Astrocyte (in vitro differentiated cells and primary cell): ENCODE measurements around the gene ZBTB16. TPM values are rescaled to one million over a fixed set of nuclear protein-coding genes. Genes with fewer than 3 reads are reported as not detected.

Experiments used
- DNase-seq: peaks from one replicate; pipeline ENCODE4 v3.0.0-alpha.2; 2010; ENCODE audit warnings: low read depth
- FAIRE-seq: peaks from 2 replicates; lab custom pipeline; 2011; peaks lifted over from hg19 to GRCh38; lab: Jason Lieb, UNC
- H2AFZ ChIP-seq: 2 replicates; pipeline ENCODE4 v1.6.0; 2012; ENCODE audit warnings: low read depth, low read length, inconsistent platforms
- H3K27ac ChIP-seq: 2 replicates; pipeline ENCODE4 v1.5.1; 2011; ENCODE audit warnings: low read depth, low read length, inconsistent platforms
- H3K27me3 ChIP-seq: 2 replicates; pipeline ENCODE4 v1.6.0; 2011; ENCODE audit warnings: low read length, inconsistent platforms; ENCODE audit not compliant: insufficient read depth
- H3K36me3 ChIP-seq: 2 replicates; pipeline ENCODE4 v1.5.1; 2011; ENCODE audit warnings: low read length, inconsistent platforms; ENCODE audit not compliant: insufficient read depth
- H3K4me1 ChIP-seq: 2 replicates; pipeline ENCODE4 v1.5.1; 2011; ENCODE audit warnings: low read length, inconsistent platforms; ENCODE audit not compliant: insufficient read depth
- H3K4me2 ChIP-seq: 2 replicates; pipeline ENCODE4 v1.6.0; 2012; ENCODE audit warnings: low read length, inconsistent platforms
- H3K4me3 ChIP-seq: 2 replicates; pipeline ENCODE4 v1.5.1; 2011; ENCODE audit warnings: low read depth, mild to moderate bottlenecking, low read length, inconsistent platforms; ENCODE audit not compliant: insufficient read depth
- H3K79me2 ChIP-seq: 2 replicates; pipeline ENCODE4 v1.6.0; 2012; ENCODE audit warnings: mild to moderate bottlenecking, low read length, inconsistent platforms; ENCODE audit not compliant: insufficient read depth
- H3K9ac ChIP-seq: 2 replicates; pipeline ENCODE4 v1.6.0; 2012; ENCODE audit warnings: mild to moderate bottlenecking, low read length, inconsistent platforms
- H3K9me3 ChIP-seq: 2 replicates; pipeline ENCODE4 v1.5.1; 2012; ENCODE audit warnings: low read depth, mild to moderate bottlenecking, low read length, inconsistent platforms; ENCODE audit not compliant: insufficient read depth
- H4K20me1 ChIP-seq: 2 replicates; pipeline ENCODE4 v1.6.0; 2012; ENCODE audit warnings: low read length, inconsistent platforms; ENCODE audit not compliant: insufficient read depth
- H3K27ac Mint-ChIP-seq: one replicate; pipeline ENCODE4 v1.8.0; 2021; ENCODE audit warnings: mild to moderate bottlenecking, mixed read lengths; ENCODE audit not compliant: unreplicated experiment
- H3K27me3 Mint-ChIP-seq: one replicate; pipeline ENCODE4 v1.8.0; 2021; ENCODE audit warnings: low read depth, mixed read lengths; ENCODE audit not compliant: unreplicated experiment
- H3K36me3 Mint-ChIP-seq: one replicate; pipeline ENCODE4 v1.8.0; 2021; ENCODE audit warnings: low read depth, mixed read lengths; ENCODE audit not compliant: unreplicated experiment
- H3K4me1 Mint-ChIP-seq: one replicate; pipeline ENCODE4 v1.8.0; 2021; ENCODE audit warnings: low read depth, mixed read lengths; ENCODE audit not compliant: unreplicated experiment
- H3K4me3 Mint-ChIP-seq: one replicate; pipeline ENCODE4 v1.8.0; 2021; ENCODE audit warnings: mild to moderate bottlenecking, moderate library complexity, mixed read lengths; ENCODE audit not compliant: unreplicated experiment
- H3K9me3 Mint-ChIP-seq: one replicate; pipeline ENCODE4 v1.8.0; 2021; ENCODE audit warnings: mild to moderate bottlenecking, mixed read lengths; ENCODE audit not compliant: unreplicated experiment
- EZH2 ChIP-seq: IDR thresholded peaks from 2 replicates; pipeline ENCODE4 v1.6.1; 2012; ENCODE audit warnings: mild to moderate bottlenecking, low read length, inconsistent platforms; ENCODE audit not compliant: insufficient read depth
- total RNA-seq: library from RNA; stranded (reverse); gene quantifications from 2 replicates; pipeline ENCODE4 v1.2.1, GENCODE V29; 2021
- TF ChIP-seq, protein P1 (sequence below): IDR thresholded peaks from 2 replicates; pipeline ENCODE4 v1.5.1; 2011; ENCODE audit warnings: low read depth, mild to moderate bottlenecking, inconsistent platforms, low read length, moderate library complexity; ENCODE audit not compliant: insufficient read depth

ZBTB16 gene
- total RNA-seq, 1 donor from 2014 or later = 0.50 TPM

DNA sequence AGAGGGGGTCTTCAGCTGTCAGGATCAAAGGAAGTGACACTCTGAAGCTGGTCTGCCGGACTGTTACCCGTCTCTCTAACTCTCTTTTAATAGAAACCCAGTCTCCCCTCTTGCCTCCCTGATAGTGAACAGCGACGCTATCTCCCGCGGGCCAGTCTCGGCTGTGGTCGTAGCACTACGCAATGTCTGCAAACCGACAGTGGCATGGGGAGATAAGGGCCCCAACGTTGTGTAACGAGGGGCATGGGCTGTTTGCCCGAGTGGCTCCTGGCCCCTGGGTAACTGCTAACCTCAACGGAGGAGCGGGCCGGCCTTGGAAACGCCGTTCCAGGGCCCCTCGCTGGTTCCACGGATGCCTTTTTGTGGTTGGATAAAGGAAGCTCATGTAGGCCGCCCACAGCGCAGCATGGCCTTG is 23.3 kb downstream of the ZBTB16 start:
- Histone ChIP-seq H2AFZ (no peak overlapping the region), H4K20me1 (no peaks in the 10 kb centered on the region), H3K27me3 (peaks cover 43% of the 10 kb centered on the region), H3K27ac (no peak overlapping the region), H3K9ac (no peak overlapping the region), H3K79me2 (no peaks in the 10 kb centered on the region), H3K9me3 (no peaks in the 10 kb centered on the region), H3K36me3 (no peaks in the 10 kb centered on the region), H3K4me1 (peaks cover 2% of the 10 kb centered on the region), H3K4me3 (no peak overlapping the region), H3K4me2 (no peak overlapping the region)
- FAIRE-seq (no peak), DNase-seq (no peak)
- Mint-ChIP-seq H3K36me3 (no peaks in the 10 kb centered on the region), H3K27me3 (peaks cover 24% of the 10 kb centered on the region), H3K4me1 (peaks cover 44% of the 10 kb centered on the region), H3K9me3 (peaks cover 3% of the 10 kb centered on the region), H3K4me3 (no peak overlapping the region), H3K27ac (no peak overlapping the region)
- no peak for TF ChIP-seq EZH2
- TF ChIP-seq, protein P1, sequence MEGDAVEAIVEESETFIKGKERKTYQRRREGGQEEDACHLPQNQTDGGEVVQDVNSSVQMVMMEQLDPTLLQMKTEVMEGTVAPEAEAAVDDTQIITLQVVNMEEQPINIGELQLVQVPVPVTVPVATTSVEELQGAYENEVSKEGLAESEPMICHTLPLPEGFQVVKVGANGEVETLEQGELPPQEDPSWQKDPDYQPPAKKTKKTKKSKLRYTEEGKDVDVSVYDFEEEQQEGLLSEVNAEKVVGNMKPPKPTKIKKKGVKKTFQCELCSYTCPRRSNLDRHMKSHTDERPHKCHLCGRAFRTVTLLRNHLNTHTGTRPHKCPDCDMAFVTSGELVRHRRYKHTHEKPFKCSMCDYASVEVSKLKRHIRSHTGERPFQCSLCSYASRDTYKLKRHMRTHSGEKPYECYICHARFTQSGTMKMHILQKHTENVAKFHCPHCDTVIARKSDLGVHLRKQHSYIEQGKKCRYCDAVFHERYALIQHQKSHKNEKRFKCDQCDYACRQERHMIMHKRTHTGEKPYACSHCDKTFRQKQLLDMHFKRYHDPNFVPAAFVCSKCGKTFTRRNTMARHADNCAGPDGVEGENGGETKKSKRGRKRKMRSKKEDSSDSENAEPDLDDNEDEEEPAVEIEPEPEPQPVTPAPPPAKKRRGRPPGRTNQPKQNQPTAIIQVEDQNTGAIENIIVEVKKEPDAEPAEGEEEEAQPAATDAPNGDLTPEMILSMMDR = no peak

DNA sequence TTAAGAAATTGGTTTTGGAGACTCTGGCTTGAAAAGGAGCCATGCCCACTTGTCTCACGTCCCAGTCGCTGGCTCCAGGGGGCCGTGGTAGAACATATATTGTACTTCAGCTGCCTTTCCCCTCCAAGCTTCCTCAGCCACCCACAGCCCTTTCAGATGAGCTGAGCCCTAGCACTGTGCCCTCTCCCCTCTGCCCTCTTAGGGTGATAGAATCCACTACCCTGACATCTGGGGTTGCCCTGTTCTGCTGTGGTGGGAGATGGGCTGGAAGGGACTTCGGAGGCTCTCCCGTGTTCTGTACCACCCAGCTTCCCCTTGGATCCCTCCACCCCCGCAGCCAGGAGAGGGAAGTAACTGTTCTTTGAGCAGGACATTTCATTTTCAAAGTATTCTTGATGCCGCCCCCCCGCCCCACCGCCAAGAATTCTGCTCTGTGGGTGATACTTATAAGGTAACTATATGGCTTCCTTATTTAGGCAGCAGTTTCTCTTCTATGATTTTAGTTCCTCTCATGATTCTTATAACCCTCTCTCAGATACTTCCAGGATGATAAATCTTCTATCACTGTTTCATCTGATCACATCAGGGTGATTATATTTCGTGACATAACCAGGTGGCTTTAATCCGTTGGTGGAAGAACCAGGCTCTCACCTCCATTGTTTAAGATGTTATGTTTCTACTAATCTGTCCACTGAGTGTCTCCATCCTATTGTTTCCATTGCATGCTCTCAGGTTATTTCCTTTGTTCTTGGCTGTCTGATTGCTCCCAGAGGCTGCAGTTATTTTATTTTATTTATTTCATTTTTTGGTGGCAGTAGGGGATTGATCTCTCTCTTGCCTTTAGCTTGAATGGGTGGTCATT is 24.1 kb downstream of the ZBTB16 start:
- Histone ChIP-seq H3K27me3 (peaks cover 40% of the 10 kb centered on the region), H3K79me2 (no peaks in the 10 kb centered on the region), H3K9ac (no peak overlapping the region), H3K4me3 (no peak overlapping the region), H2AFZ (no peak overlapping the region), H3K9me3 (no peaks in the 10 kb centered on the region), H3K27ac (no peak overlapping the region), H3K36me3 (no peaks in the 10 kb centered on the region), H4K20me1 (no peaks in the 10 kb centered on the region), H3K4me1 (peaks cover 2% of the 10 kb centered on the region), H3K4me2 (no peak overlapping the region)
- H3K27me3 Mint-ChIP-seq = peaks cover 22% of the 10 kb centered on the region
- no peak overlapping the region for H3K4me3 Mint-ChIP-seq
- H3K27ac Mint-ChIP-seq = no peak overlapping the region
- DNase-seq = no peak
- TF ChIP-seq, protein P1 = no peak
- no peak for TF ChIP-seq EZH2
- H3K36me3 Mint-ChIP-seq = no peaks in the 10 kb centered on the region
- H3K4me1 Mint-ChIP-seq = peaks cover 39% of the 10 kb centered on the region
- no peak for FAIRE-seq
- peaks cover 3% of the 10 kb centered on the region for H3K9me3 Mint-ChIP-seq

DNA sequence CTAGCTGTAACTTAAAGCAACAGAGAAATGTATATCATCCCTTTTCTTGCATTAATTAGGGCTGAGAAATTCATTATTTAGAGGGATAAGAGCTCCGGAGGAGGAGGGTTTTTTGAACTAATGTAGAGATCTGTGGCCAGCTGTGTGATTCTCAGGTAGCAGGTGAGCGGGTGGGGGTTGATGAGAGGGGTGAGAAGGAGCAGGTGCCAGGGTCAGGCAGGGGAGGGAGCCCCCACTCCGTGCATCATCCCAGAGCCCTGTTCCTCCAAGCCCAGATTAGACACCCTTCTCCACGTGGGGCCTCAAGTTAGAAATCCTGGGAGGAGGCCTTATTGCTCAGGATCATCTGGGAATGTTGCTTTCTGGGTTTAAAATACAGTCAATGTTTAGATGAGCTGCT is 24.9 kb downstream of the ZBTB16 start:
- no peak overlapping the region for H3K9ac ChIP-seq
- no peak for DNase-seq
- H3K9me3 Mint-ChIP-seq = peaks cover 3% of the 10 kb centered on the region
- no peaks in the 10 kb centered on the region for H3K9me3 ChIP-seq
- no peak overlapping the region for H2AFZ ChIP-seq
- no peak overlapping the region for H3K4me3 ChIP-seq
- peaks cover 22% of the 10 kb centered on the region for H3K27me3 Mint-ChIP-seq
- no peak overlapping the region for H3K4me2 ChIP-seq
- H3K27ac Mint-ChIP-seq = no peak overlapping the region
- H3K4me3 Mint-ChIP-seq = no peak overlapping the region
- TF ChIP-seq, protein P1 = no peak
- no peak for FAIRE-seq
- H3K79me2 ChIP-seq = no peaks in the 10 kb centered on the region
- no peaks in the 10 kb centered on the region for H3K36me3 ChIP-seq
- no peaks in the 10 kb centered on the region for H3K36me3 Mint-ChIP-seq
- no peak overlapping the region for H3K27ac ChIP-seq
- H3K27me3 ChIP-seq = peaks cover 36% of the 10 kb centered on the region
- peaks cover 34% of the 10 kb centered on the region for H3K4me1 Mint-ChIP-seq
- H4K20me1 ChIP-seq = no peaks in the 10 kb centered on the region
- H3K4me1 ChIP-seq = peaks cover 2% of the 10 kb centered on the region
